Aorta (tissue), 5 donors: ENCODE measurements around the gene MRPL12. TPM values are rescaled to one million over a fixed set of nuclear protein-coding genes. Genes with fewer than 3 reads are reported as not detected.
A peak's percentile ranks its signal among the peaks of the same experiment; 100 is the strongest.

Source experiments
- ATAC-seq: fragments of 200-7000 bp; cut with Tn5 transposase; one replicate; pipeline ENCODE4 v1.9.1; 2022; ENCODE audit warnings: moderate library complexity; ENCODE audit not compliant: low FRiP score
- DNase-seq, 2 donors: peaks; one replicate each; pipeline ENCODE4 v3.0.0-alpha.2; 2020
- H3K27ac ChIP-seq, 2 donors: one replicate each; pipeline ENCODE4 v1.5.1; 2013; ENCODE audit warnings: low read length in 2 of 2, mild to moderate bottlenecking in 2 of 2, moderate library complexity in 2 of 2, control low read depth in 1 of 2, inconsistent platforms in 1 of 2, low read depth in 1 of 2
- H3K27me3 ChIP-seq, 2 donors: one replicate each; pipeline ENCODE4 v1.6.1; 2013; ENCODE audit warnings: control low read depth in 1 of 2, low read length in 1 of 2, mild to moderate bottlenecking in 1 of 2, moderate library complexity in 1 of 2; ENCODE audit not compliant: insufficient read depth in 2 of 2, control insufficient read depth in 1 of 2
- H3K36me3 ChIP-seq, 2 donors: one replicate each; pipeline ENCODE4 v1.6.1; 2013; ENCODE audit warnings: control low read depth in 1 of 2, low read length in 1 of 2, mild to moderate bottlenecking in 1 of 2; ENCODE audit not compliant: insufficient read depth in 2 of 2, control insufficient read depth in 1 of 2
- H3K4me1 ChIP-seq, 2 donors: one replicate each; pipeline ENCODE4 v1.6.1; 2013; ENCODE audit warnings: low read length in 2 of 2, control low read depth in 1 of 2, mild to moderate bottlenecking in 1 of 2, moderate library complexity in 1 of 2; ENCODE audit not compliant: insufficient read depth in 2 of 2, control insufficient read depth in 1 of 2
- H3K4me3 ChIP-seq, 2 donors: one replicate each; pipeline ENCODE4 v1.5.1; 2013; ENCODE audit warnings: low read length in 2 of 2, control low read depth in 1 of 2, mild to moderate bottlenecking in 1 of 2
- H3K9me3 ChIP-seq: one replicate; pipeline ENCODE4 v1.6.1; 2013; ENCODE audit warnings: mild to moderate bottlenecking, low read length; ENCODE audit not compliant: control insufficient read depth
- WGBS, 2 donors: extraction: QIAGEN DNeasy Blood & Tissue Kit; methylation state at CpG; one replicate each; pipeline ENCODE4 v1.1.7; 2013; 5-methylcytosine and 5-hydroxymethylcytosine counted together
- intact Hi-C, 2 donors: fragments of 100-400 bp; cut with DNase I; formaldehyde crosslinking; loops; one replicate each; pipeline versions ENCODE4 v1.14.2 to v1.15.0; 2022
- polyA plus RNA-seq, 2 donors: library from polyadenylated mRNA; stranded (reverse); fragments of 200-250 nt; gene quantifications; one replicate each; pipeline ENCODE4 v1.2.3, GENCODE V29; 2013
- total RNA-seq, 2 donors: library from RNA; stranded (reverse); fragmentation: NEBNext Ultra II Directional; extraction: Animal tissue kit (Norgen Biotek cat#: 25700); gene quantifications; one replicate each; pipeline ENCODE4 v1.2.1, GENCODE V29; 2021
- donor health status: healthy with polysubstance abuse.
- donor health status: Bipolar disorder and iron deficiency.
- donor health status: DM: no; HTN: no; CAD: no.
- donor health status: DM: no; HTN: no; CAD: no.
- donor health status: DM: yes; HTN: yes; CAD: no.

The MRPL12 gene
- total and polyA plus RNA-seq, 4 donors = 21.1 to 57.7 (median 33.6) TPM

DNA sequence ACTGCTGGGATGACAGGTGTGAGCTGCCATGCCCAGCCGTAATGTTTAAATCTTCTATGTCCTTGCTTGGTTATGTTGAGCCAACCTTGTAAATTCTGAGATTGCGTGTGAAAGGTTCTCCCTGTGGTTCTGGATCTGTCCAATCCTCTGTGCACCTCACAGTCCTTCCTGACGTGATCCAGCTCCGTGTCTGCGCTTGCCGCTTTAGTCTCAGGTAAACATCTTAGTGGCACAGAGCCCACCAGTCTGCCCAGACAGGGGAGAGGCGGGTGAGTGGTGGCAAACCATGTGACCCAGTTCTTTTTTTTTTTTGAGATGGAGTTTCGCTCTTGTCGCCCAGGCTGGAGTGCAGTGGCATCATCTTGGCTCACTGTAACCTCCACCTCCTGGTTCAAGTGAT is 22.8 kb downstream of the MRPL12 start:
- H3K9me3 ChIP-seq = no peaks in the 10 kb centered on the region
- ATAC-seq = no peak
- WGBS, 2 donors = 56% methylated on average over 9 of the region's 9 CpGs
- no peaks in the 10 kb centered on the region for H3K36me3 ChIP-seq
- H3K27me3 ChIP-seq = no peaks in the 10 kb centered on the region
- intact Hi-C loops = no loop called here
- H3K27ac ChIP-seq = no peak overlapping the region
- no peak for DNase-seq
- H3K4me3 ChIP-seq = no peak overlapping the region
- no peaks in the 10 kb centered on the region for H3K4me1 ChIP-seq

DNA sequence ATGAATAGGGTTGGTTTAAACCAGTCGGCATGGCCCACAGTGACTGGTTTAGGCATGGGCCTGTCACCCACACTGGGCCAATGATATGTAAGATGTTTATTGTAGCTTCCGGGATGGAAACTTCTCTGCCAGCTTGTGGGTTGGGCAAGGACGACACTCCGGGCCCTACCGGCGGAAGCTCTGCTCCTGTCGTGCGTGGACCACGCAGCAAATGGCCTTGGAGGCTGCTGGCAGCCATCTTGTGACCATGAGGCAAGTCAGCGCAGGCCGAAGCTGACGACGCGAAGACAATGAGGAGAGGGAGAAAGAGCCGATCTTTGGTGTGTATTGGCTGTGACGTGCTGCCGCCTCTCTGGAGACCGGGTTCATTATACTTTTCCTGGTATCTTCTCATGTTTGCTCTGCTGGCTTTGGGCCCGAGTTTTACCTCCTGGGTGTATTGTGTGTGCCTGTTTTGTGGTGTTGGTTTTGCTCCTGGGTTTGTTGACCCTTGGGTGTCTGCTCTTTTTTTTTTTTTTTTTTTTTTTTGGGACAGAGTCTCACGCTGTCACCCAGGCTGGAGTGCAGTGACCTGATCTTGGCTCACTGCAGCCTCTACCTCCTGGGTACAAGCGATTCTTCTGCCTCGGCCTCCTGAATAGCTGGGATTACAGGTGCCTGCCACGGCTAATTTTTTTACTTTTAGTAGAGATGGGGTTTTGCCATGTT is 24.3 kb downstream of the MRPL12 start:
- Histone ChIP-seq H3K36me3 (no peaks in the 10 kb centered on the region), H3K27me3 (no peaks in the 10 kb centered on the region), H3K4me1 (no peaks in the 10 kb centered on the region), H3K9me3 (no peaks in the 10 kb centered on the region), H3K4me3 (no peak overlapping the region), H3K27ac (no peak overlapping the region)
- 89 to 91% methylated on average over 23 of the region's 23 CpGs for WGBS, 2 donors
- ATAC-seq = no peak
- intact Hi-C loops = no loop called here
- DNase-seq = peak in 1 of 2 donors; percentile 57

DNA sequence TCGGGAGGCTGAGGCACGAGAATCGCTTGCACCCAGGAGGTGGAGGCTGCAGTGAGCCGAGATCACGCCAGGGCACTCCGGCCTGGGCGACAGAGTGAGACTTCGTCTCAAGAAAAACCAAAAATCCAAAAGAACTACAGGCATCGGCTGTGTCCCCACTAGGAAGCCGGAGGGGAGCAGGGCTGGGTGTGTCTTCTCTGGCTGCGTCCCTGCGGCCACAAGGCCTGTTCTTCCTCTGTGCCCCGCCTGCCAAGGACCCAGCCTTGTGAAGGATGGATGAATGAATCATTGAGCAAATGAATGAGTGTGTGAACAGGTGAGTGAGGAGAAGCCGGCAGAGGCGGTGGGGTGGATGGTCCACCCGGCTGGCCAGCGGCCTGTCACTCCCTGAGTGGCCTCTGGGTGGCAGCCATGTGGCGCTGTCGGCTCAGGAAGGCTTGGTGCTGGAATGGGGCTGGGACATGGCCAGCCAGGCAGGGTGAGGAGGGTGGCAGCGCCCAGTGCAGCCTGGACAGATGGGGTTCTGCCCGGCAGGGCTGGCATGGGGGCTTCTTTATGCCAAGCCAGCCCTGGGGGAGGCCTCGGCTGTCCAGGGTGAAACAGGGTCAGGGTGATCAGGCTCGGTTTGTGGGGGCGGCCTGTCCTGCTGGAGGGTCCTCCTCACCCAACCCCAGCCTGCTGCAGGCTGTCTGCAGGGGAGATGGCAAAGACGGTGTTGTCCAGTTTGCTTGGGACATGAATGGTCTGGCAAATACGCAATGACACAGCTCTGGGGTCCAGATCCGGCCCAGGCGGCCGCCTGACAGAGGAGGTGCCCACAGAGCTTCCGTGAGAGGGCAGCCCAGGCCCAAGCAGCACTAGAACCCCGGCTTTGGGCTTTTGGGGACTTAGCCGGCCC is 30.6 kb downstream of the MRPL12 start:
- no peaks in the 10 kb centered on the region for H3K27me3 ChIP-seq
- H3K27ac ChIP-seq = no peak overlapping the region
- intact Hi-C loops = no loop called here
- ATAC-seq (peak; percentile 91), DNase-seq (peak; percentile 88 to 93)
- H3K36me3 ChIP-seq = no peaks in the 10 kb centered on the region
- H3K4me1 ChIP-seq = no peaks in the 10 kb centered on the region
- H3K9me3 ChIP-seq = no peaks in the 10 kb centered on the region
- H3K4me3 ChIP-seq = no peak overlapping the region
- WGBS, 2 donors = 45% methylated on average over 32 of the region's 32 CpGs

DNA sequence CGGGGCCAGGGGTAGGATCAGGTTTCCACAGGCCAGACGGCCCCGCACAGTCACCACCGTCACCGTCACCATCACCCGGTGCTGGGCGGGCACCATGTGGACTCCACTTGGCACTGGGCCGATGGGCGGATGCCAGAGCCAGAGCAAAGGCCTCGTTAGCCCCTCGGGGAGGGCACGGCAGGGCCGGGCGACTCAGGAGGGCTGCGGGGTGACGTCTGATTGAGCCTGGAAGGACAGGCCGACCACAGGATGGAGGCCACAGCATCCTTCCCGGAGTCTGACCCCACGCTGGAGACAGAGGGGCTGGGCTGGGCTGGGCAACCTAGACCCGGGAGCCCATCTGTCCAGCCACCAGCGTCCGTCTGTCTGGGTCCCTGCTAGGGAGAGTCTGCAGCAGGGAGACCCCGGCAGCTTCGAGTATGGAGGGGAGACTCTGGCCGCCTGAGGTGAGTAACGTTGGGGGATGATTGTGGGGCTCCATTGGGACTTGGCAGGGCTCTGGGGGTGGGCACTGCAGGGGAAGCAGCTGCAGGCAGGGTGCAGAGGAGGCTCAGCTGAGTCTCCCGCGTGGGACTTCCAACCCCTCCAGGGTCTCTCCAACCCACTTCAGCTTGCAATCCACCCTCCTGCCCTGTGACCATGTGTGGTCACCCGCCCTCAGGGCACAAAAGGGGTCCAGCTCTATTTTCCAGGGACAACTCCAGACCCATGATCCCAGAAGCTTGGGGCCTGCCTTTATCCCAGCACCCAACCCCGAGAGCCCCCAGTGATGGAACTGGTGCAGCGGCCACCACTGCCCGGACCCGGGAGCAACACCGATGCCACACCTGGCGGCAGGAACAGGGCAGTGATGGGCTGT is 31.5 kb downstream of the MRPL12 start:
- 75 to 78% methylated on average over 35 of the region's 35 CpGs for WGBS, 2 donors
- Histone ChIP-seq H3K36me3 (no peaks in the 10 kb centered on the region), H3K4me3 (no peak overlapping the region), H3K4me1 (no peaks in the 10 kb centered on the region), H3K27ac (no peak overlapping the region), H3K9me3 (no peaks in the 10 kb centered on the region), H3K27me3 (no peaks in the 10 kb centered on the region)
- ATAC-seq (no peak), DNase-seq (peak; percentile 48 to 77)
- intact Hi-C loops = no loop called here

DNA sequence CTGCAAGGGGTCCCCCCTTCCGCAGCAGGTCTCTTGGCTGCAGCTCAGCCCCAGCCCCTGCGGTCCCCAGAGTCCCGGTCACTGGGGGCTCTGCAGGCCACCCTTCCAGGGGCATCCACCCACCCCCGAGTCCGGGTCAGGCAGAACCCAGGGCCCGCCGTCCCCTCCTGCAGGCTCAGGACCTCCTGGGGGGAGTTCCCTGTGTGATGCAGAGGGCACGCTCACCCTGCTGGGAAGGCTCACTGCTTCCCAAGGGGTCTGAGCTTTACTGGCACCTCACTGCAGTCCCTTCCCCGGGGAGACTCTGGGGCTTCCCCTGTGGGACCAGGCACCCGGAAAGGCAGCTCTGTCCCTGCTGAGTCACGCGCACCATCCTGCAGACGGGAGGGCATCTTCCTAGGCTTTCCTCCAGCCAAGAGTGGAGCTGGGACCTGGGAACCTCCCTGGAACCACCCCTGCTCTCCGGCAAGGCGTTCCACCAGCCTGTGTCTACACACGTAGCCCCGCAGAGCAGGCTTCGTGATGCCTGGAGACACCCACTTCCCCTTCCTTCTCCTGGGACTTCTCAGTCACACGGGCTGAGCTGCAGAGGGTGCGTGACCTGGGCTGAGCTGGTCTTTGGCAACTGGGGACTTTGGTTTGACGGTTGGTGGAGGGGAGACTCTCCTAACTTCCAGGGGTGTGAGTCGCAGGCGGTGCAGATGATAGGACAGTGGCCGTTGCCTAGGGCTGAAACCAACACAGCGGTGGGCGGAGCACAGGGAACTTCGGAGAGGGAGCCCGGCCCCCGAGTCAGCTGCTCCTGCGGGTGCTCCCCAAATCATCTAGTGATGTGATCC is 32.3 kb downstream of the MRPL12 start:
- no peak overlapping the region for H3K27ac ChIP-seq
- ATAC-seq (no peak), DNase-seq (peak; percentile 78 to 82)
- H3K4me1 ChIP-seq = no peaks in the 10 kb centered on the region
- H3K9me3 ChIP-seq = no peaks in the 10 kb centered on the region
- intact Hi-C loops = no loop called here
- H3K27me3 ChIP-seq = no peaks in the 10 kb centered on the region
- WGBS, 2 donors = 37 to 40% methylated on average over 30 of the region's 30 CpGs
- H3K4me3 ChIP-seq = no peak overlapping the region
- H3K36me3 ChIP-seq = no peaks in the 10 kb centered on the region

DNA sequence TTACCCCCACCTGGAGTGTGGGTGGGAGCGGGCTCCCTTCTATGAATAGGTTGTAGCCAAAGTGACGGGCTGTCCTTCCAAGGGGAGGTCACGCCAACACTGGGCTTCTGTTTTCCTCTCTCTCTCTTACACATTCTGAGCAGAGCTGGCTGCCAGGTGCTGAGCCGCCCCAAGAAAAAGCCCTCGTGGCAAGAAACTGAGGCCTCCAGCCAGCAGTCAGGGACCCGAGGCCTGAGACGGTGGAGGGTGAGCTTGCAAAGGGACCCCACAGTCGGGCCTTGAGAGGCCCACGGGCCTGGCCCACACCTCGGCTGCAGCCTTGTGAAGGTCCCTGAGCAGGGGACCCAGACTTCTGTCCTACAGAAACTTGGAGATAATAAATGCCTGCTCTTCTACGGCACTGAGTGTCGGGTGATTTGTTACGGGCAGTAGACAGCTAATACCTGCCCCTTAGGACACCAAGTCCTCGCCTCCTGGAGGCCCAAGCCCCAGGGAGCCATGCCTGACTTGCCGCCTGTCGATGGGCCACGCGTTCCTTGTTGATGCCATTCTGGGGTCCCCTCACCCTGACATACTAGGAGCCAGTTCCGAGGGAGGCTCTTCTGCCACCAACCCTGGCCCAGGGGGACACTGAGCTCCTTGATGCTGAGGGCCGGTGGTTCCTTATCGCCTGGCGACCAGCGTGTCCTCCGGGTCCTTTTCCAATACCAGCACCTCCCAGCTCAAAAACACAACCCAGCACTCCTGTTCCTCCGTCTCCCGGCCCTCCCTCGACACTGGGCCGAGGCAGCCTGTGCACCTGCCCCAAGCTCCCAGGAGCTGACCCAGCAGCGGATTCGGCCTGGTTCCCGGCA is 35.0 kb downstream of the MRPL12 start:
- H3K27me3 ChIP-seq = no peaks in the 10 kb centered on the region
- no peaks in the 10 kb centered on the region for H3K9me3 ChIP-seq
- no peaks in the 10 kb centered on the region for H3K36me3 ChIP-seq
- intact Hi-C loops = no loop called here
- ATAC-seq (no peak), DNase-seq (peak in 1 of 2 donors; percentile 59)
- 88 to 92% methylated on average over 31 of the region's 31 CpGs for WGBS, 2 donors
- H3K4me1 ChIP-seq = no peaks in the 10 kb centered on the region
- no peak overlapping the region for H3K27ac ChIP-seq
- no peak overlapping the region for H3K4me3 ChIP-seq

DNA sequence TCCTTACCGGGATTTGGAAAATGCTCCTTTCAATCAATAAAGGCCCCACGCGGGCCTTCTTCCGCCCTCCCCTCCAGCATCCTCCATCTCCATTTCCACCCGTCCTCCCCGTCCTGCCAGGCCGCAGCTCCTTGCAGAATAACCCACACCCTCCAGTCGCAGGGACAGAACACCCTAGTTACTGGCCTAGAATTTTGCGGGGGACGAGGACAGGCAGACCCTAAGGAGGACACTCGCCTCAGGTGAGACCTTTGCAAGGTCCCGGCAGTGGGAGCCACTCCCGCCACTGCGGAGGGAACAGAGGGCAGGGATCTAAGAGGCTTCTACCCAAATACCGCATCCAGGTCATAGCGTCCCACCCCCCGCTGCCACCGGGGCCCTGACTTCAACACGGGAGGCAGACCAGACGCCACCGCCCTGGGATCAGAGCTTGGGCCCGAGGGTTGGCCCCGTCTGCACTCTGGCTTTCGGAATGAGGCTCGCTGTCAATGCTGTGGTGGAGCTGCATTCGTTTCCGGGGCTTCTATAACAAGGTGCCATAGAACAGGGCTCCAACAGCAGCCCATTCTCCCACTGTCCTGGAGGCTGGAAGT is 35.7 kb downstream of the MRPL12 start:
- WGBS, 2 donors = 86 to 88% methylated on average over 27 of the region's 27 CpGs

More for the DNA sequence above, 35.7 kb downstream of the MRPL12 start:
- Histone ChIP-seq H3K9me3 (no peaks in the 10 kb centered on the region), H3K27me3 (no peaks in the 10 kb centered on the region), H3K36me3 (no peaks in the 10 kb centered on the region), H3K4me3 (no peak overlapping the region), H3K4me1 (no peaks in the 10 kb centered on the region), H3K27ac (no peak overlapping the region)
- DNase-seq (peak in 1 of 2 donors; percentile 70), ATAC-seq (no peak)
- intact Hi-C loops = no loop called here
